ENCODE results near the gene CRHR2. TPM values are rescaled to one million over a fixed set of nuclear protein-coding genes. Genes with fewer than 3 reads are reported as not detected.

CRHR2 gene
- total RNA-seq, 1 experiment from 2014 or later = not detected

DNA sequence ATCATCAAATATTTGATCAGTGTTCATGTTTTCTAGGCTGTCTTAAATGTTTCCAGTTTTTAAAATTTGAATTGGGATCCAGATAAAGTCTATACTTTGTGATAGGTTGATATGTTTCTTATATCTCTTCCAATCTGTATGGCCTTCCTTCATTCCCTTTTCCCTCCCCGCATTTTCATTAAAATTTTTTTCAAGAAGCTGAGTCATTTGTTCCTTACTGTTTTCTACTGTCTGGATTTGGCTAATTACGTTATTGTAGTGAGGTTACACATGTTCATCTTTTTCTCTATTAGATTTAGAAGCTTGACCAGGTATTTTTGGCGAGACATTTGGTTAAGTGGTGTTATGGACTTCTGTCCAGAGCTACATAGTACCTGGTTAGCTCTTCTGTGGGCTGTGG lies 76.4 kb downstream of the CRHR2 start:
- in situ Hi-C loops (cut with HindIII; ENCODE audit: low pct_unique_long_range_greater_than_20kb, low sequenced_read_pairs) = no loop called here
- no peak for DNase-seq (ENCODE audit: low read depth)

DNA sequence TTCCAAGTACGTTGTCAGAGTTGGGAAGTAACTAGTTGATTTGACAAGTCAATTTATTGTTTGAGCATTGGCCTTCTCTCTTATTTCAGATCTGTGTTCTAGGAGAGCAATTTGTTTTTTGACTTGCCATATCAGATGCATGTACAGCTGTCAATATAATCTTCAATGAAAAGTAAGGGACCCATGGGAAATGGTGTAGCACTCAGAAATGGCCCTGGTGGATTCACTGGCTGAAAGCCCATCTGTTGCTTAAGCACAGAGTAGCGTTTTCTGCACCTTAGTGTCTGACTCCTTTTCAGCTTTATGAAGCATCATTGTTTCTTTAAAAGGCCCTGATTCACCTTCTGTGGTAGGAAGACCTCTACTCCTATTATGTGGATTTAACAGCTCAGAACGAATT lies 77.4 kb downstream of the CRHR2 start:
- DNase-seq (ENCODE audit: low read depth) = no peak
- in situ Hi-C loops (cut with HindIII; ENCODE audit: low pct_unique_long_range_greater_than_20kb, low sequenced_read_pairs) = no loop called here

Other genes starting within 250 kb of the CRHR2 start
- 10.3 and 22.4 TPM in 2 replicates for gene NOD1, start 203.7 kb downstream of the CRHR2 start, total RNA-seq (2014; rRNA removed; shearing (Covaris generic); ENCODE audit: low replicate concordance)
- gene GGCT, start 177.6 kb downstream of the CRHR2 start, total RNA-seq (2014; rRNA removed; shearing (Covaris generic); ENCODE audit: low replicate concordance) = 62.6 and 71.6 TPM in 2 replicates
- 194 and 210 TPM in 2 replicates for gene GARS1, start 87.6 kb downstream of the CRHR2 start, total RNA-seq (2014; rRNA removed; shearing (Covaris generic); ENCODE audit: low replicate concordance)
- gene INMT, start 69.7 kb upstream of the CRHR2 start, total RNA-seq (2014; rRNA removed; shearing (Covaris generic); ENCODE audit: low replicate concordance) = not detected in 2 replicates
- gene MINDY4, start 89.0 kb upstream of the CRHR2 start, total RNA-seq (2014; rRNA removed; shearing (Covaris generic); ENCODE audit: low replicate concordance) = 3.6 and 4.0 TPM in 2 replicates
- 0.32 TPM in 1 of 2 replicates, not detected in the other for gene AQP1, start 229.4 kb upstream of the CRHR2 start, total RNA-seq (2014; rRNA removed; shearing (Covaris generic); ENCODE audit: low replicate concordance)

Measured in Caki2 (cell line).